DMS153 (cell line): ENCODE results near the gene MYO9B.

Source experiments
- DNase-seq: peaks from one replicate; lab custom pipeline; 2025; lab: John Stamatoyannopoulos, UW

MYO9B gene

DNA sequence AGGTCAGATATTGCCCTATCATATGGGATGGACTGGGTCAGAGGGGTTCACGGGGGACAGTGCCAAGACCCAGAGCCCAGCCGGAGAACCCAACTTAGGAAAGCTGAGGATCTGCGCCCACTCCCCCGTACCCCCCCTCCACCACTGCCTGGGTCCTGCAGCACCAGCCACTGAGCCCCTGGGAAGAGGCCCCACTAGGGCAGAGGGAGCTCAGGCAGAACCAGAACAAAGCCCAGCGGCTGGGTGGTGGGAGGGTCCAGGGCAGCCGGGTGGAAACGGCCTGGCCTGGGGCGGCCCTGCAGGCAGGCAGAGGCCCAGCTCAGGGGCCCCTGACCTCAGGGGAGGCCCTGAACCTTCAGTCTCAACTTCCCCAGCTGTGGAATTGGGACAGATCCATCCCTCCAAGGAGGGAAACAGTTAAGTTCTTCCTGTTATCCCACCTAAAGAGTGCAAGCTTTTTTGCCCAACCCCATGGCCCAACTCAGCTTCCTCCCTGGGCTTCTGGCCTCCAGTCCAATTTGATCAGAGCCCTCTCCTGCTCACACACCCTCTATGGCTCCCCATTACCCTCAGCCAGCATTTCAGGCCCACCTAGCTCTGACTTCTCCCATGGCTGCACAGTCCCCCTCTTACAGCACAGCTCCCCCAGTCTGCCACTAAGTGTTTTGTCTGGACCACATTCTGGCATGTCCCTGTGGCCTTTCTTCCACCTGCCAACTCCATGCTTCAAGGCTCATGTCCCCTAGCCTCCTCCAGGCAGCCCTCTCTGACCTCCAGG, 167.0 kb downstream of the MYO9B start:
- no peak for DNase-seq

DNA sequence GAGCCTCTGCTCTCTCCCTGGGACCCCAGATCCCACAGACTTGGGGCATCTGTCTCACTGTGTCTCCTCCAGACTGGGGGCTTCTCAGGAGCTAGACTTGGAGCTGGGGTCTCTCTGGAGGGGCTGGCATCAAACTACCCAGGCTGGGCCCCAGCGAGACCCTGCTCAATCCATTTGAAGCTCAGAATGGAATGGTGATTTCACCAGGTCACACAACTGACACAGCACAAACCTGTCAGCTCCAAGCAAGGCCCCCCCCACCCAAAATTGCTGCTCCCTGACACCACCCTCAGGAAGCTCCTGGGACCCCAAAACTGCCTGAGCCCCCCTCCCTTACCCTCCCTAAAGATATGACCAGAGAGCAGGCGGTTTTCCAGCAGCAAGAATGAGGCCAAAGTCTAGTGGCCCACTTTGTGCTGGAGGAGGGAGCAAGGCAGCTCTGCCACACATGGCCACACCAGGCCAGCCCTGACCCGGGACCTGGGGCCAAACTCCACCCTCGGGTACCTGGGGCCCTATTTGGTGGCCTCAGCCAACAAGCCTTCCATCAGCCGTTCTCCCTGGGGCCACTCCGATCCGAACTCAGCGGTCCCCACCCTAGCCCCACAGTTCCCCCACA, 167.7 kb downstream of the MYO9B start:
- DNase-seq = no peak

DNA sequence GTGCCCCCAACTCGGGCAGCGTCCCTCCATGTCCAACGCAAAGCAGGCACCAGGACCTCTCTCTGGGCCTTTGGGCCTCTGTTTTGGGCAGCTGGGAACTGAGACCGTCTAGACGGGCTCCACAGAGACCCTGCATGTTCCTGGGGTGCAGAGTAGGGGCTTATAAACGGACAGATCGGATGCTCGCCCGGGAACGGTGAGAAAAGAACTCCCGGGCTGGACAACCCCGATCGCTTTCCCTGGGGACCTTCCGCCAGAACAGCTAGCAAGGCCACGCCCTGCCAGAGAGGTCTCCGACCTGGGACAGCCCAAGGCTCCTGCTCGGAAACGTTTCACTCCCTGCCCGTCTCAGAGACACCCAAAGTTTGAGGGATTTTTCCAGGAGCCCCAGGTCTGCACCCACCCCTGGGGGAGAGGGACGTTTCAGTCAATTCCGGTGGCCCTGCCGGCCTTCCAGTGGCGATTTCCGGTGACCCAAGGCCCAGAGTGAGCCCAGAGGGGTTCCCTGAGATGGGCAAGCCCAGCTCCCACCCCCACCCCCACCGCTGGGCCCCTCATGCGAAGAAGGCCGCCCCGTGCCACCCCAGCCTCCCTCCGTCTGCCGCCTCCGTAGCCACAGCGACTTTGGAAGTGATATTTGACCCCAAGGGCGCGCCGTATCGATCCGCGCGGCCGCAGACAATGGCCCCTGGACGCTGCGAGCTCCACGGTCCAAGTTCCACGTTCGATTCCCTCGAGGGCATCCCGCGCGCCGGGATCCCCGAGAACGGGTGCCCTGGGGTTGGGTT, 168.4 kb downstream of the MYO9B start:
- DNase-seq = no peak

DNA sequence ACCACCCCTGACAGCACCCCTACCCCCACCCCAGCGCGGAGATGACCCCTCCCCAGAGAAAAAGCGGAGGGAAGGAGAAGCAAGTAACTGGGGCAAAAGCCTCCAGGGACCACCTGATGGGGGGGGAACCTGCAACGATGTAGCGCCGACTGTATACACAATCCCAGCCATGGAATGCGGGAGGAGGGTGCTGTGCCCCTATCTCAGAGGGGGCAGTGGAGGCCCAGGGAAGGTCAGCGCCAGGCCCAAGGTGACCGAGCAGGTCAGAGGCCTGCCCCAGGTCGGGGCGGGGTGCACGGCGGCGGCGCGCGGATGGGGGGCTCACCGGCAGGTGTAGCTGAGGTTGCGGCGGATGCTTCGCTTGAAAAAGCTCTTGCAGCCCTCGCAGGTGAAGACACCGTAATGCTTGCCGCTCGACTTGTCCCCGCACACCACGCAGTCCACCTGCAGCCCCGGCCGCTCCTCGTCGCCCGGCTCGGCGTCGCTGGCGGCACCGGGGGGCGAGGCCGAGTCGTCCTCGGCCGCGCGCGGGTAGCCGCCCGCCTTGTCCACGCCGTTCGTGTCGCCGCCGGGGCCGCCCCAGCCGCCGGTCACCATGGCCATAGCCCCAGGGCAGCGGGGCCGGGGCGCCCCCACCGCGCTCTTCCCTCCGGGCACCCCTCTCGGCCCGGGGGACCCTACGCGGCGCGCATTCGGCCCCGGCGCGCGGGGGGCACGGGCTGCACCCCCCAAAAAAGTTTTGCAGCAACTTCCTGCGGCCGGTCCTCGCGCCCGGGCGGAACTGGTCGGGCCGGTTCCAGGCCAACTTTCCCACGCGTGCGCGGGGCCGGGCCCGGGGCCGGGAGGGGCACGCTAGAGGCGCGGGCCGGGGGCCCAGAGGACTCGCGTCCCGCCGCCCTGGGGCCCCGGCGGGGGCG, 169.3 kb downstream of the MYO9B start:
- DNase-seq = no peak

DNA sequence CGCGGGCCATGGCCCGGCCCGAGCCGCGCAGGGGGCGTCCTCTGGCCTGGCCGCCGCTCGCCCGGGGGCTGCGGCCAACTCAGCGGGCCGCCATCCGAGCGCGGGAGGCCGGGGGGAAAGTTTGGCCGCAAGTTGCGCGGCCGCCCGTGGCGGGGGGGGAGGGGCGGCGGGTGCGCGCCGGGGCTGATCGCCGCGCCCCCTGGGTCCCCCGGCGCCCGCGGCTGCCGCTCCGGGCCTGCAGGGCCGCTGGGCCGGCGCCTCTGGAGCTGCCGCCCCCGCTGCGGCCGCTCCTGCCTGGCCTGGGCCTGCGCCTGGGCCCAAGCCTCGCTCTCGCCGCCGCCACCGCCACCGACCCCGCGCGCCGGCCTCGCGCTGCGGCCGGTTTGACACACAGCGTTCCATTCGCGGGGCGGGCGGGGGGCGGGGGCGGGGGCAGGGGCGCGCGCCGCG, 170.0 kb downstream of the MYO9B start, which contains the start of gene NR2F6:
NR2F6 (minus strand) TSS at position 385 of the 450 bp plus-strand sequence. CDS start 699 bp downstream, outside the sequence.
- no peak for DNase-seq

DNA sequence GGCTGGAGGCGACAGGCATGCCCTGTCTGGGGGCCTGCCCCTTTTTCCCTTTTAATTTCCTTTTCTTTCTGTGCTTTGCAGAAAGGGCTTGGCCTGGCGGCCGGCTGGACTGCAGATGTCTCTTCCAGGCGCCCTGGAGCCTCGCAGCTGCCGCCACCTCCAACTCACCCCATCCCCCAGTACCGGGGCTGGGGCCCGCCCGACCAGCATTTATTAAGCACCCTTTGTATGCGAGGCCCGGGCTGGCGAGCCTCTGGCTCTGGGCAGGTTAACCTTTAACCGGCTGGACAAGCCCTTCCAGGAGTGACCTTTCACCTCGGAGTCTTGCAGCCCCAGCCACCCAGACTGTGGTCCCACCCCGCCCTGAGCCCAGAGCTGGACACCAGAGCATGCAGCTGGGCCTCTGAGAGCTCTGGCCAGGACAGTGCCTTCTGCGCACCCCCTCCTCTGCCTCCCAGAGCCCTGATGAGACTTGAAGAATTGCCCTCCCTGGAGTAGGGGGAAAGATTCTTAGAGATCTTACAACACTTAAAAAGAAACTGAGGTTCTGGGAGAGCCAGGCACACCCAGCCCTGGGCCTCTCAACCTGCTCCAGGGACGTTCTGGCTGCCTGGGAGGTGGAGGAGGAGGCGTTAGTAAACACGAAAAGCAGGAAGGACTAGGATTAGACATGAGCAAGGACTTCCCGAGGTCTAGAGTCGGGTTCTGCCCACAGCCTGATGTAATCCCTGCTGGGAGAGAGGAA, 171.3 kb downstream of the MYO9B start:
- DNase-seq = no peak

DNA sequence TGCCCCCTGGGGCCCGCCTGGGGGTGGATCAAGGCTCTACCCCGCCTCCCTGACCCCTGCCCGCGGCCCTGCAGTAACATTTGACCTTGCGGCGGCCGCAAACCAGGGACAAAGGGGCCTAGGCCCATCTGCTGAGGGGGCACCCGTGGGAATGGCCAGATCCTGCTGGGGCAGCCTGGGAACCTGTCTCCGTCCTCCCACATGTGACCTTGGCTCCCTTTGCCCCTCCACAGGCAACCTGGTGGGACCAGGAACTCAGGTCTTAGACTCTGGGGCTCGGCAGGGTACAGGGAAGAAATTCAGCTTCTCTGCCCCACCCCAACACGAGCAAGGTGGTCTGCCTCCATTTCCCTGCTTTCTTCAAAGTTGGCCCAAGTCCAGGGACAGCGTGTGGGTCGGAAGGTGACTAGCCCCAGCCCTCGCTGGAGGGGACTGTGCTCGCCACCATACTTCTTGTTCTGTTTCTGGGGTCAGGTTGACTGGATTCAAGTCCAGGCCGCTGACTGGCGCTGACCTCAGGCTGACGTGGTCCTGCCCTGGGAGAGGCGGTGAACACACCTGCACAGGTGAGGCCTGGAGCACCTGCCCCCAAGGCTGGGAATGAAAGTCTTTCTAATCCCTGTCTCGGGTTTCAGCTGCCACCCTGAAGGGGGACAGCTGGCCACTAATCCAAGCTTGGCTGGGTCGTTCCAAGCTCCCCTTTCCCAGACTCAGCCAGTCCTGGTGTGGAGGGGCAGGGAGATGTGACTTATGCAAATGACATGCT, 172.6 kb downstream of the MYO9B start:
- DNase-seq = no peak

DNA sequence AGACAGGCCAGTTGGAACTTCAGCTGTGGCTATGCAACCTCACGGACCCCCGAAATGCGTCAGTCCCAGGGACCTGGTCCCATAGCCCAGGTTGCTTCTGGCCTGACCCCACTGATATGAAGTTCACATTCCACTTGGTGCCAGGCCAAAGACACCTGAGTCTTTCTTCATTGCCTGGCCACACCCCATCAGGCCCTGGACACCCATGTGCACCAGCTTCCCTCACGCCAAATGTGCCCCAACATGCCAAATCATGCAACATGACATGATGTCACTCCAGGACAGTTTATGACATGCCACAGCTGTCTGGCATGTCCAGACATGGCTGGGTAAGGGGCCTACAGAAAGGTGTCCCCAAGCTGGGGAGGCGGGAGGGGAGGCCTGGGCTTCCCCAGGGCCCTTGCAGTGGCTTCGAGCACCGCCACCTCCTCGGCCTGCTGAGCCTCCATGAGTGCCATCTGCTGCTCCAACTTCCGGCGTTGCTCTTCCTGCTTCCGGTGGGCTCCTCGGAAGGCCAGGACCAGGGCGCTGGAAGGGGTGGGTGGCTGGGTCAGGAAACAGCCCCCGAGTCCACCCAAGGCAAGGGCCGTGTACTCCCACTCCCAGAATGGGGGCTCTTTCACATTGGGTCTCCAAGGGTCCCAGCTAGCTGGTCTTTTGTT, 174.4 kb downstream of the MYO9B start:
- DNase-seq = no peak

DNA sequence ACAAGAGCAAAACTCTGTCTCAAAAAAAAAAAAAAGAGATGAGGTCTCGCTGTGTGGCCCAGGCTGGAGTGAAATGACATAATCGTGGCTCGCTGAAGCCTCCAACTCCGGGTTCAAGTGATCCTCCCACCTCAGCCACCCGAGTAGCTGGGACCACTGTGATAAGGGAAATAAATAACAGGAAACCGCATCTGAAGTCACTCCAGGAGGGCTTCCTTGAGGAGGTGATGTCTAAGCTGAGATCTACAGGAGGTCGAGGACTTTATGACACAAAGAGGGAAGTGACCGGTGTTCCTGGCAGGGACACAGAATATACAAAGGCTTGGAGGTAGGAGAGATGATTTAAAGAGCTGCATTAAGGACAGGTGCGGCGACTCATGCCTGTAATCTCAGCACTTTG, 179.1 kb downstream of the MYO9B start:
- no peak for DNase-seq

DNA sequence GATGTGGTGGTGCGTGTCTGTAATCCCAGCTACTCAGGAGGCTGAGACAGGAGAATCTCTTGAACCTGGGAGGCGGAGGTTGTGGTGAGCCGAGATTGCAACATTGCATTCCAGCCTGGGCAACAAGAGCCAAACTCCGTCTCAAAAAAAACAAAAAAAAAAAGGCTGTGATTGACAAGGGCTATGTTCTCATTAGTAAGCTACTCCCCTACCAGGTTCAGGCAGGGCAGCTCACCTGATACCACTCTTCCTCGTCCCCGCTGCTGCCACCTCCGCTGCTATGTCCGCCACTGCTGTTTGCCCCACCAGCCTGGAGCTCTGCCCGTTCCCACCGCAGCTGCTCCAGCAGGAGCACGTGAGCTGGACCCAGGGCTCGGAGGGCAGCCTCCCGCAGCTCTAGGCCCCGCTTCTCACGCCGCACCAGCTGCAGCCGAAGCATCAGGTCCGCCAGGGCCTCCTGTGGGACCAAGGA, 179.6 kb downstream of the MYO9B start:
- DNase-seq = no peak

DNA sequence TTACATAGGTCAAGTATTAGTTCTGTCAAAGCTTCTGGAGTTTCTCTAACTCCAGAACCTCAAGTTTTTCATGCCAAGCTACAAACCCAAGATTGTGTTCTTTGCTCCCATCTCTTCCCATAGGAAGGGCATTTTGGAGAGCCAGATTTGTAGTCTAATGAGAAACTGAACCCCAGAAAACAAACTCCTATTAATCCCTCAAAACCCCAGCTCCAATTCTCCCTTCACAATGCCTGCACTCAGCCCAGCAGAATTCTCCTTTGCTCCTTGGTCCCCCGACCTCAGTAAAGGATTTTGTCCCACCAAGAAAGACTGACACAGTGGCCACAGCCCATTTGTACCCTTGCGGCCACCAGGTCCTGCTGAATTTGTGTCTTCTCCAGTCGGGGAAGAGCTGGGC, 180.6 kb downstream of the MYO9B start:
- DNase-seq = no peak

DNA sequence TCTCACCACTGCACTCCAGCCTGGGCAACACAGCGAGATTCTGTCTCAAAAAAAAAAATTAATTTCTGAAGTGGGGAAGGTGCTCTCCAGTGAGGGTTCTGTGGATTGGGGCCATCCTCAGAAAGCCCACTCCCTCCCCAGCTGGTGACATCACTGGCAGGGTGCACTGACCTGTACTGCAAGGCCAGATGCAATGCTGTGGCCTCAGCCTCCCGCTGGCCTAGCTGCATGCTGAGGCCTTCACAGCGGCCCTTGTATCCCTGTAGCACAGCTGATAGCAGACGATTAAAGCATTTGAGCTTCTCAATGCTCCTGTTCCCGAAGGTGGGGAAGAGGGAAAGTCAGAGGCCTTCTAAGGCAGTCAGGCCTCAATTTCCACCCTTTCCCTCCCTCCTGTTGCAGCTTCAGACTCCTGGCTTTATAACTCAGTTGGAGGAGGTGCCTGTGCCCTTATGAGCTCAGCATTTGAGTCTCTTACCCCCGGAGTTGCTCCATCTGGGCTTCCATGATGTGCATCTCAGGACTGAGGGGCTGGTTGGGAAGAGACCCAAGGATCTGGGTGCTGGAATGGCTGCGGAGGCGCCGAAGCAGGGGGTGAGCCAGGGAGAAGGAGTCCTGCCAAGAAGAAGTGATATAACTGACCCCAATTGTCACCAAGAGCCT, 183.7 kb downstream of the MYO9B start:
- no peak for DNase-seq

DNA sequence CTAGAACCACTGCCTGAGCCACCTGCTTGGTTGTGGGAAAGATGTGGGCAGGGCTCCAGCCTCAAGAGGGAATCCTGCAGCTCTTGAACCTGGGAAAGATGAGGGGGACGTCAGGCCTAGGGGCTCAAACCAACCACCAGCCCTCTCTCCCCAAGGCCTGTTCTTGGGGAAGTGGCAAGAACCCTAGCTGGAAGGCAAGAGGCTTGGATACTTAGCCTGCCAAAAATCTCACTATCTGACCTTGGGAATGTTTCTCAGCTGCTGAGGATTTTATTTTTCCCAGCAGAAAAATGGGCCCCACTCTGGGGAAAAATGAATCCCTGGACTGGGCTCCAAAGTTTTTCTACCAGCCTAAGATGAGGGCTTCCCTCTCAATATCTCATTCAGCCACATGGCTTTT, 184.4 kb downstream of the MYO9B start:
- no peak for DNase-seq

DNA sequence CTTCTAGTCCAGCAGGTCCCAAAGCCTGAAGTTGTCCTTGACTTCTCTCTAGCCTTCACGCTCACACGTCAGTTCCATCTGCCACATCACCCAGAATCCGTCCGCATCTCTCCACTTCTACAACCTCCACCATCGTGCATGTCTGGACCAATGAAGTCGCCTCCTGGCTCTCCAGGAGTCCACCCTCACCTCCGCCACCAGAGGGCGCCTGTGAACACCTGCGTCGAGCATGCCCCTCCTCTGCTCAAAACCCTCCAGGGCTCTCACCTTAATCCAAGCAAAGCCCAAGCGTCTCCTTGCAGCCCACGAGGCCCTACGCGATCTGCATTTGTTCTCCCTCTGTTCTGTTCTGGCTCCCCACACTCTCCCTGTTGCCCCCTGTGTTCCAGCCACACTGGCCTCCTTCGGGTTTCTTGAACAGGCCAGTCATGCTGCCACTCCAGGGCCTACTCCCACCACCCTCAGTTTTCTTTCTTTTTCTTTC, 185.3 kb downstream of the MYO9B start:
- DNase-seq = peak; percentile 82

DNA sequence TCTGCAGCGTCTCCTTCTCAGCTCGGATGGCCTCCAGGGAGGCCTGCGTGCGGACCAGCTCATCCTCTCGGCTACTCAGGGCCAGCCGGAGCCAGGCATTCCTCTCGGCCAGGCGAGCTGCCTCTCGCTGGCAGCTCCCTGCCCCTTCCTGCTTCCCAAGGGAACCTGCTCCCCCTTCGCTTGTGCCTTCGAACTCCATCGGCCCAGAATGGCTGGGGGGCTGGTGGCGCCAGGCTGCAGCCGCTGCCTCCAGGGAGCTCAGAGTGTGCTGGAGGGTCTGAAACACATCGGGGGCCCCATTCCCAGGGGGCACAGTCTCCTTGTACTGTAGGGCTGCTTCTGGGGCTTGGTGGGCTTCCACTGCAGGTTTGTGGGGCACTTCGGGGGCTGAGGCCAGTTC, 187.0 kb downstream of the MYO9B start:
- DNase-seq = no peak
